T-helper 9 cell (primary cell): ENCODE results near the gene SFXN4.
"Not testable (repeated sequence)": the region's sequence is repeated elsewhere in the genome, so short reads cannot be mapped to it uniquely, and the experiment has no call there.

Source experiments
- DNase-seq: peaks from one replicate; pipeline ENCODE4 v3.0.0-alpha.2; 2020

SFXN4 gene

DNA sequence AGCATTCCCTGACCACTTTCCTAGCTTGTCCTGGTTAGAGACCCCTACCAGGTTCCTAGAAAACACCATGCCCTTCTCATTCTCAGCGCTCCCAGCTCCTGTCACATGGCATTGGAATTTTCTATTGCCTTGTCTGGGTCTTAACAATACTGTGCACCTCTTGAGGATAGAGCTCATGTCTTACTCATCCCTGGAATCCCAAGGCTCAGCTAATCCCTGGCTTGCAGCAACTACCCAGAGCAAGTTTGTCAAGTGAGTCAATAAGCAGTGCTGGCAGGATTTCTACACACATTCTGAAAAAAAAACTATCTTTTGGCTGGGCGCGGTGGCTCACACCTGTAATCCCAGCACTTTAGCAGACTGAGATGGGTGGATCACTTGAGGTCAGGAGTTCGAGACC lies 24.8 kb upstream of the SFXN4 start:
- no peak for DNase-seq

DNA sequence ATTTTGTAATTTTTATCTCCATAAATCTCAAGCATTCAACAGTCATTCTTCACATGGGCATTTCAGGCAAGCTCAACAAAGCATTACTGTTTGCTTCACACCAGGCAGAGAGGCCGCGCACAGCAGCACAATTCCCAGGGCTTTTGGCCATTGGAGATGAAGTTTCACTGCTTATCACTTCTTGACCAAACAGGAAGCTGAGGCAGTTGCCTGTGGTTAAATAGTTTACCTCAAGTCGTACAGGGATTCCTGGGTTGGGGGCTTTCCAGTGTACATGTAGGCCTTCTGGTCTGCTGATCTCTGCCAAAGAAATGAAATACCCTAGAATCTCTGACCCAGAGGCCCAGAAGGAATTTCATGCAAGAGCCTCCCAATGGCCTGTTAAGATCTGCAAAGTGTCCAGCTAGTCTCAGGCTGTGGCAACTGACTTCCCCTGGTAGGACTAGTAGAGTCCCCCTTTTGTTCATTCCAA lies 24.3 kb upstream of the SFXN4 start:
- DNase-seq, result no peak

DNA sequence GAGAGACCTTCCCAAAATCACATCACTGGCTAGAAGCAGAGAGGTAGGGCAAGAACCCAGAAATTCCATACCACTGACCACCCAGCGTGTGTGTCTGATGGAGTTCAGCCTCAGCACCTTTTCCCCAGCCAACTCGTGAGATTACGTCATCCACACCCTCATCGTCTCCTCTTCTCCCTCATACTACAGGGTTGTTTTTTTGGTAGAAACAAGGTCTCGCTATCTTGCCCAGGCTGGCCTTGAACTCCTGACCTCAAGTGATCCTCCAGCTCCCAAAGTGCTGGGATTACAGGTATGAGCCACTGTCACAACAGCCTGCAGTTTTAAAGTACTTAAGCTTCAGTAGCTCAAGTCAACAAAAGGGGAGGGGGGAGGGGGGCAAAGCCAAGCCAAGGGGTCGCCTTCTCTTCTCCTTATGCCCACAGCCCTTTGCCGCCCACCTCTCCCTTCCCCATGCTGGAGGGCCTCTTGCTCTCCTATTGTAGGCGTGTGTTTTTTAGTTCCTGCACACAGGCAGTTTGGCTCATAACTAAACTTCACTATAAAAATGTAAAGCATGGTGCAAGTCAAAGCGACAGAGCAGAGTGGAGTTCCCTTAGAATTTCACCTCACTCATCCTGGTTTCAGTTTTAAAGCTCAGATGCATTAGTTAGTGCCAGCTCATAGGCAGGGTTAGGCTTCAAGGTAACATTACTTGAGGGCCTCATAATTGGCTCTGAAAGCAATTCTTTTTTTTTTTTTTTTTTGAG lies 18.3 kb upstream of the SFXN4 start:
- no peak for DNase-seq

DNA sequence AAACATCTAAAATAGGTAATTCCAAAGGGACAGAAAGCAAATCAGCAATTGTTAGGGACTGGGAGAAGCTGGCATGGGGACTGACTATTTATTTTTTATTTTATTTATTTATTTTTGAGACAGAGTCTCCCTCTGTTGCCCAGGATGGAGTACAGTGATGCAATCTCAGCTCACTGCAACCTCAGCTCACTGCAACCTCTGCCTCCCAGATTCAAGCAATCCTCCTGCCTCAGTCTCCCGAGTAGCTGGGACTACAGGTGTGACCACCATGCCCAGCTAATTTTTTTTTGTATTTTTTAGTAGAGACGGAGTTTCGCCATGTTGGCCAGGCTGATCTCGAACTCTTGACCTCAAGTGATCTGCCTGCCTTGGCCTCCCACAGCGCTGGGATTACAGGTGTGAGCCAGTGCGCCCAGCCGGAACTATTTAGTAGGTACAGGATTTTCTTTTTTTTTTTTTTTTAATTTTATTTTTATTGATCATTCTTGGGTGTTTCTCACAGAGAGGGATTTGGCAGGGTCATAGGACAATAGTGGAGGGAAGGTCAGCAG lies 15.4 kb upstream of the SFXN4 start:
- DNase-seq, result not testable (repeated sequence)

DNA sequence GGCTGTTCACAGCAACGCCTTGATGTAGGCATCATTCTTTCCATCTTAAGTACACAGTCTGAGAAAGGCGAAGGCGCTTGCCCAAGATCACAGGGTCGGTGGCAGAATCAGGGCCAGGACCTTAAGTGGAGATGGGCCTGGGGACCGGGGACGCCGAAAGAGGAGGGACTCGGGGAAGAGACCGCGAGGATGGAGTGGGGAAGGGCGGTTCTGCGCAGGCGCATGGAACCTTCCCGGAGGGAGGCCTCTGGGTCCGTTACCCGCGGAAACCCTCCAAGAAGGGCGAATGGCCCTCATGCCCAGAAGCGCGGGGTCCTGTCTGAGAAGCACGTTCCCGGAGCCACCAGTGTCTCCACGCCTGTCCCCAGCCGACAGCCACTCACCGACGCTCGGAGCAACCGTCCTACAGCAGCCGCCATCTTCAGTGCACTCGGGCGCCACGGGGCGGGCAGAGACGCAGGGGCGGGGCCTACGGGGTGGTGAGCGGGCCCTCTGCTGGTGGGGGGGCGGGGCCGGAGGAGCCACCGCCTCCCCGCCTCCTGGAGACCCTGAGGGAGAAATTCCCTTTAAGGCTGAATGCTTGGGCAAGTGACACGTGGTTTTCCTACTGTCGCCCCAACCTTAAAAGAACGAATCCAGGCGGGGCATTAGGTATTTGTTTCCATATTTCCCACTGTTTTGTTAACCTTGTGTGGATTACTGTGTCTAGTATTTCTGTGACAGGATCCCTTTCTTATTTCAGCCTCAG lies 13.0 kb upstream of the SFXN4 start, which contains the start of gene PRDX3:
TSS of gene PRDX3 (minus strand) at position 441 of the 748 bp plus-strand sequence. CDS start at position 419, 22 bp downstream.
- DNase-seq, result peak; percentile 89

DNA sequence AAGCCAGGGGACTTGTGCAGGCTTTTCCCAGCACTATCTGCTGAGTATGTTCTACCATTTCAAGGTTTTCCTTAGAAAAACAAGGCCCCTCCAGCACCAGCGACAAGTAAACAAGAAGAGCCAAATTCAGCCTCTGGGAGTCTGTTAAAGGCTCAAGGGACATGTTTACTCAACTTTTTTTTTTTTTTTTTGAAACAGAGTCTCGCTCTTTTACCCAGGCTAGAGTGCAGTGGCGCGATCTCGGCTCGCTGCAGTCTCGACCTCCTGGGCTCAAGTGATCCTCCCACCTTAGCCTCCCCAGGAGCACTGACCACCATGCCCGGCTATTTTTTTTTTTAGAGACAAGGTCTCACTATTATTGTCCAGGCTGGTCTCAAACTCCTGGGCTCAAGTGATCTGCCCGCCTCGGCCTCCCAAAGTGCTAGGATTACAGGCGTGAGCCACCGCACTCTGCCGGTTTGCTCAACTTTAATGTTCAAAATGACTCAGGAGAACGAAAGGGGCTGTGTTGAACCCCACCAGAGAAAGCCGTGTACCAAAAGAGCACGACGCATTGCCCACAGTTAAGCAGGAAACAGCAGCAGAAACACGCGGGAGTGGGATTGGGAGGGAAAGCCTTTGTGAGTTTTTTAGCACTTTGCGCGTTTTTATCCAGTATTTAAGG lies 12.3 kb upstream of the SFXN4 start:
- DNase-seq, result no peak

DNA sequence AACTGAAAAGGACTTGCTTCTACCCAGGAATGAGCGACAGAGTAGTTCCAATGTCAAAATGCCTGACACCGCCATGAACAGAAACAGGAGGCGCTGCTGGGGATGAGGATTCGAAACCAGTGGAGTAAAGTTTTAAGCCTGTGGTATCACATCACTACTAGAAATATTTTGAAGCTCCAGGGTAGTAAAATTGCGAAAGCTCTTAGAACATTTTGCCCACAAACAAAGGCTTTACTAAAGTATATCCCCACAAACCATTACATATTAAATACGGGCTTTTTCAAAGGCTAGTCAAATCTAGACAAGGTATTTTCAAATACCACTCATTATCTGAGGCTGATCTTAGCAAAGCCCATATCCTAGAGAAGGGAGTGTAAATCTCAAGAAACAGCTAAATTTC lies 10.7 kb upstream of the SFXN4 start:
- no peak for DNase-seq

DNA sequence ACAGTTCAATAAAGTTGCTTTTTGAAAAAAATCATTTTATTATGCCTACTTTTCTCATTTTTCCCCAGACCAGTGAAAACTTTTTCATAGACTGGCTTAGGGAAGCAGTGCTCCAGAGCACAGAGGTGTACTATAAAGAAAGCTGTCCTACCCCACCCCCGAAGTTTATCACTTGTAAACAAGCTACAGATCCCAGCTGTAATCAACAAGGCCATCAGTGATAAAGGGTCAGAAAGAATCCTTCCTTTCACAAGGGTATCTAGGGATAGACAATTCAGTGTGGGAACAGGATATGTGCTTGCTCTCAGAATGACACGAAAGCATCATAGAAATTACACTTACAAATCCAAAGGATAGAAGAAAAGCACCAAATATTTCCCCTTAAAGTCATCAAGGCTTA lies 8.6 kb upstream of the SFXN4 start:
- no peak for DNase-seq

DNA sequence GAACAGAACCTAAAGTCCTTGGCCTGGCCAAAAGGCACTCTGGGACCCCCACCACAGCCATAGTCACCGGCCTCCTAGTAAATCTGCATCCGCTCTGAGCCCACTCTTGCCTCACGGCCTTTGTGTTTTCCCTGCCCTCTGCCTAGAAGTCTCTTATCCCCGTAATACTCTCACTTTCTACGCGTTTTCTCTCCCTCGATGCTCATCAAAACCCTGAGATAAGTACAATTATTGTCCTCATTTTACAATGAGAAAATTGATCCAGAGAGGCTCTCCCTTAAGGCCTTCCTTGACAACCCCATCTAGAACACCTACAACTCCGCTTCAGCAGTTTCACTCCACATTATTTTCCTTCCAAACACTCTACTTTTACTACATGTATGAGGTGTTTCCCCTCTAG lies 1.5 kb upstream of the SFXN4 start:
- DNase-seq, result no peak

DNA sequence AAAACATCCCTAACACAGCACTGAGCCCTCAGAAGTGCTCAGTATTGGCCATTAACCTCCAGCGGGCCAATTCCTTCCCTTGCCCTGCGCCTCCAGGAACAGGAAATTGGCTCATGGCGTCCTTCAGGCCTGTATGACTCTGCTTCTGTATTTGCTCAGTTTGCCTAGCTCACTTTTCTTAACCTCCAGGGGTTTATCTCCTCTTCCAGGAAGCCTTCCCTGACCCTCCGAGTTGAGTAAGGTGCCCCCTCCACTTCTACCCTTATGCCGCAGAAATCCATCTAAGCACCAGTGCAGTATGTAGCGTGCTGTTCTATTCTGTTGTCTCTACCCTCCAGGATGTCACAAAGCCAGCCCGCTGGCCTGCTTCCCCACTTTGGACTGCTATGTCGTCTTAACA lies 1.1 kb upstream of the SFXN4 start:
- no peak for DNase-seq

DNA sequence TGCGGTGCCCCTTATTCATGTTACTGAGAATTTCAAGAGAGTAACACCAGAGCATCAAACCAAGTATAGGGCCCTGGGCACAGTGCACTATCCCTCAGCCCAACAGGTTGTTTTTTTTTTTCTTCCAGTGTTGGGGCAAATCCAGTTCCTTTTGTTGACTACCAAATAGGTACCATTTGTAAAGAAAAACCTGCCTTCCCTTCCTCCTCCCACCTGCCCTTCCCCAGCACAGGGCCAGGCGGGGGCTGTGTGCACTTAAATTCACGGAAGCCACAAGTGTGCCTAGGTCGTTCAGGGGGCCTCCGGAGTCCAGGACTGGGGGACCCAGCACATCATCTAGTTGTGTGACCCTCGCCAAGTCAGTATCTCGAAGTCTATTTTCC lies 595 bp upstream of the SFXN4 start:
- no peak for DNase-seq

DNA sequence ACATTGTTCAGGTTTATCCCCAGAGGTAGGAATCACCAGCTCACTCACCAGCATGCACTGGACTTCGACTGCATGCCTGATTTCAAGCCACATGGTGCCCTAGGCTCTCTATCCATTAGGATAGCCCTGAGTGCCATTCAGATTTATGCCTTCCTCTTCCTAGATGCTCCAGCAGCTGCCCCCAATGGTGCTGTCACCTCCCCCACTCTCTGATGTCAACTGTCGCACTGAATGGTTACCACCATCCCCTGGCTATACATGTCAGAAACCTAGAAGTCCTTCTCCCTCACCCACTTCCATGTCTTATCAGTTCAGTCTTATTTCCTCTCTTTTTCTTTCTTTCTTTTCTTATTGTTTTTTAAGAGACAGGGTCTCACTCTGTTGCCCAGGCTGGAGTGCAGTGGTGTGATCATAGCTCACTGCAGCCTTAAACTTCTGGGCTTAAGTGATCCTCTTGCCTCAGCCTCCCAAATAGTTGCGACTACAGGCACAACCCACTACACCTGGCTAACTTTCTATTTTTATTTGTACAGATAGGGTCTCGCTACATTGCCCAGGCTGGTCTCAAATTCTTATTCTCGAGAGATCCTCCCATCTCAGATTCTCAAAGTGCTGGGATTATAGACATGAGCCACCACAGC lies 2.9 kb downstream of the SFXN4 start:
- no peak for DNase-seq

DNA sequence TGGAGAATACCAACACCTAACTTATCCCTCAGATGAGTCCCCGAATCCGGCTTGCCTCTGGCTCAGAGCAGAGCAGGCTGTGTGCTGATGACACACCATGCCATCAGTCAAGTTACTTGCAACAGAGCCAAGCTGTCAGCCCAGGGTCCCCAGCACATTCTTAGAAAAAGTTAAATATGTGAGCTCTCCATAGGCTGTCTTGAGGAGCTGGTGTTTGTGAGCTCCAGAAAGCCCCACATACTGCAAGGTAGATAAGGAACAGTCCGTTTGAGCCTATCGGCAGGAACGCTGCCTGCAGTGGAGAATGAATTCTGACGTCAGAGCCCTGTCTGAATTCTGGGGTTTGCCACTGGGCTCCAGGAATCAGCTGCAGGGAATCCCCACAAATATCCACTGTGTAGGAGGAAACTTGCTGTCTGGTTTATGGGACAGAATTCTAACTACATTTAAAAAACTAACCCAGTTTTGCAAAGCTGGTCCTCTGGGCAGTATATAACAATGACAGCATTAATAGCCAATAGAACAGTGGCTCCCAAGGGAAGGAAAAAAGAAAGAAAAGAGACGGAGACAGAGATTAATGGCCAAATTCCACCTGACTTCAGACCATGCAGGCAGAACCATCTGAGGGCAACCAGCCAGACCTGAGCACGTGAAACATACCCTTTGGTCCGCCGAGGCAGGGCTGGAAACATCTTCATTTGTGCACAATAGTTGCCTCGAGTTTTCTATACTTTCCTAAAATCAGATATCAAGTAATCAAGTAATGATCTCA lies 3.6 kb downstream of the SFXN4 start:
- DNase-seq, result no peak

DNA sequence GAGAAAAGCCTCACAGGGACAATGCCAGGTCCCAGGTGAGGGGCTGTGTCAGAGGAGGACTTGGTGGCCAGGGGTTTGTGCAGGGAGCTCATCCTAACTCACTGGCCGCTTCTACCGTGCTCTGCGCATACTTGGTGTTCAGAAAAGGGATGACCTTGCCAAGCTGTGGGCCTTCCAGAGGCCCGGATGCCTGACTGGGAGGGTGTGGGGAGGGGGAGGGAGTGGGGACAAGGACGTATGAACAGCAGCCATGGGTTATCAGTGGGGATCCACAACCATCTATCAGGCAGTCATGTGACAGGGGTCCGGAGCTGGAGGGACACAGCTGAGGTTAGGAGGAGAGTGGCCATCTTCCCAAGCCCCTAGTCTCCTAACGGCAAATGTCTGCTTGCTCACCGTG lies 6.2 kb downstream of the SFXN4 start:
- DNase-seq, result no peak

DNA sequence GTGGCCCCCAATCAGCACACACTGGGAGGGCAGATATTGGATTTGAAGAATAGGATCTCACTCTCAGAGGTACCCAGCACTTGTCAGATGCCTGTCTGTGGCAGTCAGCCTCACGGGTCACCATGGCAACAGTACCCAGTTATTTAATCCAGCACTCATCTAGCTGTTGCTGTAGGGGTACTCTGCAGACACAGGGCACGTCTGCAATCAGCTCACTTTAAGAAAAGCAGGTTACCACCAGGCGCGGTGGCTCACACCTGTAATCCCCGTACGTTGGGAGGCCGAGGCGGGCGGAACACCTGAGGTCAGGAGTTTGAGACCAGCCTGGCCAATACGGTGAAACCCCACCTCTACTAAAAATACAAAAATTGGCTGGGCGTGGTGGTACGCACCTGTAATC lies 11.9 kb downstream of the SFXN4 start:
- DNase-seq, result no peak

DNA sequence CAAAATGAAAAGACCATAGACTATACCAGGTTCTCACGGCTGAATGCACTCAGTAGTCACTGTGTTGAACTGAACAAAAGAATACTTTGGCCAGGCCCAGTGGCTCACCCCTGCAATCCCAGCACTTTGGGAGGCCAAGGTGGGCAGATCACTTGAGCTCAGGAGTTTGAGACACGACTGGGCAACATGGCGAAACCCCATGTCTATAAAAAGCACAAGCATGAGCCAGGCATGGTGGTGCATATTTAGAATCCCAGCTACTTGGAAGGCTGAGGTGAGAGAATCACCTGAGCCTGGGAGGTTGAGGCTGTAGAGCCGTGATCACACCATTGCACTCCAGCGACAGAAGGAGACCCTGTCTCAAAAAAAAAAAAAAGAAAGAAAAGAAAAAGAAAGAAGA lies 12.5 kb downstream of the SFXN4 start:
- DNase-seq, result no peak

DNA sequence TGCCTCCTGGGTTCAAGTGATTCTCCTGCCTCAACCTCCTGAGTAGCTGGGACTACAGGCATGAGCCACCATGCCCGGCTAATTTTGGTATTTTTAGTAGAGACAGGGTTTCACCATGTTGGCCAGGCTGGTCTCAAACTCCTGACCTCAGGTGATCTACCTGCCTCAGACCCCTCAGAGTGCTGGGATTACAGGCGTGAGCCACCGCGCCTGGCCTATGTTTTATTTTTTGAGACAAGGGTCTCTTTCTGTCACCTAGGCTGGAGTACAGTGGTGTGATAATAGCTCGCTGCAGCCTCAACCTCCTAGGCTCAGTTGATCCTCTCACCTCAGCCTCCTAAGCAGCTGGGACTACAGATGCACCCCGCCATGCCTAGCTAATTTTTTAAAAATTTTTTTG lies 13.9 kb downstream of the SFXN4 start:
- DNase-seq, result not testable (repeated sequence)

DNA sequence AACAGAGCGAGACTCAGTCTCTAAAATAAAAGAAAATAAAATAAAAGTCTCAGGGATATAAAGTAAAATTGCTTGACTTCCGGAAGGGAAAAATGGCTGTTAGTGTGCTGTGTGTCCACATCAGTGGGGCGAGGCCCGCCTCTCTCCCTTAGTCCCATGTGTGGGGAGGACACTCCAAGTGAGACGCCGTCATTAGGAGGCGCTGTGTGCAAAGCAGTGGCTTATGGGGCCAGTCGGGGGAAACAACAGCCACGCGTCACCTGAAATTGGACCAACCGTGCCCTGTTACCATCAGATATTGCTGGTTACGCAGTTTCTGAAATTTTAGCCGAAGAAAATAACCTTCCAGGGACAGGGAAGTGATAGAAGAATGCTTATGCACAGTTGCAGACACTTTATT lies 15.8 kb downstream of the SFXN4 start:
- DNase-seq, result no peak

DNA sequence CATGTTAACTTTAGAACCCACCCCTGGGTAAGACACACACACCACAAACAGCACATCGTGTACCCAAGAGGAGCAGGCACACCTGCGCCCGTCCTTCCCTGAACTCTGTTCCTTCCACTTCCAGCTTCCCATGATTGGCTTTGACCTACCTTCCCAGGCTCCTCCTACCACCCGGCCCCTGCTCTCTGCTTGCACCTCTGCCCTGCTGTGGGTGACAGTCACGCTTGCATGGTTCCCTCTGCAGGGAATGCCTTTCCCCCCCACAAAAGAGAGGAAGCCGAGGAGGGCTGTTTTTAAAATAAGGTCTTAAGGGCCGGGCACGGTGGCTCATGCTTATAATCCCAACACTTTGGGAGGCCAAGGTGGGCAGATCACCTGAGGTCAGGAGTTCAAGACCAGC lies 16.4 kb downstream of the SFXN4 start:
- no peak for DNase-seq

DNA sequence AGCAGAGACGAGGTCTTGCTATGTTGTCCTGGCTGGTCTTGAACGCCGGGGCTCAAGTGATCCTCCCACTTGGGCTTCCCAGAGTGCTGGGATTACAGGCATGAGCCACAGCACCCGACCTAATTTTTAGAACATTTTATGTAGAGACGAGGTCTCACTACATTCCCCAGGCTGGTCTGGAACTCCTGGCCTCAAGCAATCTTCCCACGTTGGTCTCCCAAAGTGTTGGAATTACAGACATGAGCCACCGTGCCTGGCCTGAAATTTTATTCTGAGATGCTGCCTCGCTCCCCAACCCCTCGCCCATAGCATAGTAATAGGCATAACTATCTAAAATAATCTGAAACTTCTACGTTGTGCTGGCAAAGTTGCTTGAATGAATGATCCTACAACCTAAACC lies 21.9 kb downstream of the SFXN4 start:
- no peak for DNase-seq

DNA sequence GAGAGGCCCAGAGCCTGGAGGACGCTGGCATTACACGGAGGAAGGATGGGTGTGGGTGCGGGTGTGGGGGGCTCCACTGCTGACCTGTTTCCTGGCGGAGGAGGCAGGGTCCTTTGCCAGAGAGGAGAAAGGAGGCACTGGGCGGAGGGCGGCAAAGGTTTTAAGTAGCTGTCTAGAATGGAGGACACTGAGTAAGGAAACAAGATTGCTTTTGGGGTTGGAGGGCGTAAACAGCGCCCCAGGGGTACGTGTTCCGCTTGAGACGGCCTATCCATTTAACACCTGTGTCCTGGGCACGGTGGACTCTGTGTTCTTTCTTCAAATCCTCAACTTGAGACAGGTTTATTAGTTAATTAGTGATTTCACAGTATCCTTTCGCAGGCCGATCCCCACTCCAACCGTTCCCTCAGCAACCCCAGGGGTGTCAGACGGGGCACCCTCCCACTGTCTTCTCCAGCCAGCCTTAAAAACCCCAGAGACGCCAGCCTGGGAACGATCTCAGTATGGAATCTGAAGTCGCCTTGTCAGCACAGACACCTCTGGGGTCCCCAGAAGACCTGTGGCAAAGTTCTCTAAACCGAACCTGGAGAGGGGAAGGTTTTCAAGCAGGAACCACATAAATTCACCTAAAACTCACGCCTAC lies 24.8 kb downstream of the SFXN4 start:
- no peak for DNase-seq
